OCI-LY7 (cell line): ENCODE data around the gene NFKBIB. TPM values are rescaled to one million over a fixed set of nuclear protein-coding genes. Genes with fewer than 3 reads are reported as not detected.
A peak's percentile ranks its signal among the peaks of the same experiment; 100 is the strongest.
"Not testable (repeated sequence)": the region's sequence is repeated elsewhere in the genome, so short reads cannot be mapped to it uniquely, and the experiment has no call there.

ENCODE experiments used
- BruUV-seq: library from RNA; stranded (reverse); fragments of 400-500 nt; replicated peaks from 2 replicates; lab custom pipeline; 2021; lab: Mats Ljungman, UMichigan
- CTCF ChIA-PET: fragments of 300-600 bp; sonication (Branson Sonifier 250); formaldehyde crosslinking; loops from one replicate; lab custom pipeline; 2022; ENCODE audit warnings: antibody characterized with exemption; ENCODE audit not compliant: unreplicated experiment; lab: Charles Lee
- POLR2A ChIA-PET: fragments of 300-600 bp; sonication (Branson Sonifier 250); formaldehyde crosslinking; loops from one replicate; lab custom pipeline; 2022; ENCODE audit warnings: antibody characterized with exemption; lab: Charles Lee
- DNase-seq: peaks from one replicate; pipeline ENCODE4 v3.0.0-alpha.2; 2015; ENCODE audit warnings: low spot score
- H2AFZ ChIP-seq: fragments of 200-600 bp; sonication (generic), shearing (Covaris generic); 2 replicates; pipeline ENCODE4 v1.6.1; 2014; ENCODE audit warnings: mild to moderate bottlenecking, antibody characterized with exemption, low read length, moderate library complexity
- H3K27ac ChIP-seq: fragments of 200-600 bp; sonication (generic); 2 replicates; pipeline ENCODE4 v1.5.1; 2014; ENCODE audit warnings: mixed run types, low read depth, mild to moderate bottlenecking, moderate library complexity, low read length, inconsistent platforms; ENCODE audit not compliant: poor library complexity, severe bottlenecking
- H3K36me3 ChIP-seq: fragments of 200-600 bp; sonication (generic); 2 replicates; pipeline ENCODE4 v1.6.1; 2014; ENCODE audit warnings: mild to moderate bottlenecking, antibody characterized with exemption, low read length, moderate library complexity, mixed read lengths; ENCODE audit not compliant: insufficient read depth
- H3K4me1 ChIP-seq: fragments of 200-600 bp; sonication (generic); 2 replicates; pipeline ENCODE4 v1.5.1; 2014; ENCODE audit warnings: mild to moderate bottlenecking, low read length; ENCODE audit not compliant: insufficient read depth, poor library complexity, severe bottlenecking
- H3K4me2 ChIP-seq: fragments of 200-600 bp; sonication (generic); 2 replicates; pipeline ENCODE4 v1.6.1; 2014; ENCODE audit warnings: mild to moderate bottlenecking, low read length
- H3K4me3 ChIP-seq: fragments of 200-600 bp; sonication (generic); 2 replicates; pipeline ENCODE4 v1.5.1; 2014; ENCODE audit warnings: mild to moderate bottlenecking, low read depth, low read length; ENCODE audit not compliant: poor library complexity, severe bottlenecking
- H3K79me2 ChIP-seq: fragments of 200-600 bp; sonication (generic); 2 replicates; pipeline ENCODE4 v1.6.1; 2016; ENCODE audit warnings: low read depth, mild to moderate bottlenecking, low read length, moderate library complexity, mixed read lengths; ENCODE audit not compliant: insufficient read depth
- H3K9me2 ChIP-seq: fragments of 200-600 bp; sonication (generic); 2 replicates; pipeline ENCODE4 v1.6.1; 2016; ENCODE audit warnings: mild to moderate bottlenecking, low read length, mixed read lengths; ENCODE audit not compliant: insufficient read depth
- H3K9me3 ChIP-seq: fragments of 200-600 bp; sonication (generic); 2 replicates; pipeline ENCODE4 v1.6.1; 2014; ENCODE audit warnings: mild to moderate bottlenecking, mixed run types, low read length, mixed read lengths
- H4K20me1 ChIP-seq: fragments of 200-600 bp; sonication (generic); 2 replicates; pipeline ENCODE4 v1.6.1; 2014; ENCODE audit warnings: mild to moderate bottlenecking, antibody characterized with exemption, low read length, moderate library complexity, mixed read lengths; ENCODE audit not compliant: insufficient read depth
- CTCF ChIP-seq: fragments of 200-600 bp; sonication (generic); conservative IDR thresholded peaks from 2 replicates; pipeline ENCODE4 v1.5.1; 2014; ENCODE audit warnings: mild to moderate bottlenecking, antibody characterized with exemption, low read length, moderate library complexity, mixed read lengths
- EZH2phosphoT487 ChIP-seq: fragments of 200-600 bp; sonication (generic); IDR thresholded peaks from 2 replicates; pipeline ENCODE4 v1.6.1; 2018; ENCODE audit warnings: low read depth, borderline replicate concordance, mild to moderate bottlenecking, mixed run types, antibody characterized with exemption, low read length, moderate library complexity, mixed read lengths
- intact Hi-C: fragments of 100-400 bp; cut with micrococcal nuclease; formaldehyde crosslinking; loops from one replicate; pipeline ENCODE4 v1.10.0; 2022; ENCODE audit not compliant: unreplicated experiment
- total RNA-seq, 2 experiments: library from RNA; depleted of rRNA in 1 of 2; stranded (reverse); fragments of >200 nt in 1 of 2; shearing (Covaris generic) in 1 of 2; gene quantifications; 2 replicates each; pipeline ENCODE4 v1.2.3, GENCODE V29; 2014 to 2022

The NFKBIB gene
- total RNA-seq, 2 experiments from 2014 or later = 20.4 to 25.3 TPM

GRCh38 chr19:38852231-38853044 is 47.3 kb upstream of the NFKBIB start:
- Histone ChIP-seq H3K27ac (peak overlapping the region; percentile 83), H3K9me3 (no peaks in the 10 kb centered on the region), H3K9me2 (no peaks in the 10 kb centered on the region), H4K20me1 (peaks cover 14% of the 10 kb centered on the region), H3K4me3 (peak overlapping the region; percentile 78), H3K36me3 (peaks cover 17% of the 10 kb centered on the region), H3K4me1 (peaks cover 37% of the 10 kb centered on the region), H3K79me2 (peaks cover 23% of the 10 kb centered on the region), H3K4me2 (peak overlapping the region; percentile 87), H2AFZ (peak overlapping the region; percentile 43)
- TF ChIP-seq EZH2phosphoT487 = no peak
- no peak for TF ChIP-seq CTCF
- ChIA-PET POLR2A (interaction anchor here (0.6 to 1.6 kb wide), 7 partner anchors 10 to 817 kb away, joined by 3 to 21 read pairs (median 4); partner anchors contain the start of gene RINL), CTCF (no interaction called here)
- DNase-seq = peak; percentile 80
- intact Hi-C loops = loop anchor here (1.0 to 10.0 kb wide), 4 partner anchors 17 to 875 kb away; partner anchors contain the start of gene ZFP36
- TSS peak; percentile 47 for BruUV-seq

- H3K4me1 ChIP-seq = peaks cover 37% of the 10 kb centered on the region
- peak overlapping the region; percentile 43; the same call in 1 of the 2 replicates for H2AFZ ChIP-seq
- peaks cover 9% of the 10 kb centered on the region for H3K36me3 ChIP-seq
- peak overlapping the region; percentile 87 for H3K4me2 ChIP-seq
- intact Hi-C loops = loop anchor here (5.0 to 10.0 kb wide), 3 partner anchors 34 to 876 kb away; partner anchors contain the start of gene ZFP36
- DNase-seq = no peak
- no peak for TF ChIP-seq EZH2phosphoT487
- no peak for TF ChIP-seq CTCF
- ChIA-PET CTCF (no interaction called here), POLR2A (interaction anchor here (0.9 to 1.6 kb wide), 4 partner anchors 9 to 24 kb away, joined by 4 to 21 read pairs (median 6); no protein-coding TSS in a partner anchor)
- H4K20me1 ChIP-seq = peaks cover 8% of the 10 kb centered on the region
- peak overlapping the region; percentile 83 for H3K27ac ChIP-seq
- BruUV-seq = no TSS peak
- H3K4me3 ChIP-seq = peak overlapping the region; percentile 78
- H3K79me2 ChIP-seq = peaks cover 15% of the 10 kb centered on the region
- no peaks in the 10 kb centered on the region for H3K9me2 ChIP-seq
- H3K9me3 ChIP-seq = no peaks in the 10 kb centered on the region
These were observed 46.6 kb upstream of the NFKBIB start for GRCh38 chr19:38853214-38853613.

GRCh38 chr19:38854961-38855360 is 44.8 kb upstream of the NFKBIB start:
- H3K79me2 ChIP-seq, H3K9me2 ChIP-seq, H3K36me3 ChIP-seq, H3K4me3 ChIP-seq, BruUV-seq, H3K9me3 ChIP-seq, H4K20me1 ChIP-seq, H3K27ac ChIP-seq, H3K4me2 ChIP-seq, H2AFZ ChIP-seq, CTCF ChIA-PET, POLR2A ChIA-PET, DNase-seq: not testable (repeated sequence)
- peaks cover 53% of the 10 kb centered on the region for H3K4me1 ChIP-seq
- intact Hi-C loops = loop anchor here (5.0 to 10.0 kb wide), 3 partner anchors 32 to 878 kb away; partner anchors contain the start of gene ZFP36

GRCh38 chr19:38855751-38856150 is 44.0 kb upstream of the NFKBIB start:
- CTCF ChIA-PET, H3K4me2 ChIP-seq, DNase-seq, POLR2A ChIA-PET, H4K20me1 ChIP-seq, H3K79me2 ChIP-seq, H3K4me3 ChIP-seq, H3K9me3 ChIP-seq, H2AFZ ChIP-seq, H3K9me2 ChIP-seq, BruUV-seq, H3K36me3 ChIP-seq: not testable (repeated sequence)
- peak overlapping the region; percentile 89 for H3K27ac ChIP-seq
- H3K4me1 ChIP-seq = peaks cover 59% of the 10 kb centered on the region
- intact Hi-C loops = loop anchor here (10.0 kb wide), 1 partner anchor 549 kb away; the partner anchor contains the start of gene ZFP36
